ENCODE results near the gene ARHGAP12.
A peak's percentile ranks its signal among the peaks of the same experiment; 100 is the strongest.

ARHGAP12 gene

DNA sequence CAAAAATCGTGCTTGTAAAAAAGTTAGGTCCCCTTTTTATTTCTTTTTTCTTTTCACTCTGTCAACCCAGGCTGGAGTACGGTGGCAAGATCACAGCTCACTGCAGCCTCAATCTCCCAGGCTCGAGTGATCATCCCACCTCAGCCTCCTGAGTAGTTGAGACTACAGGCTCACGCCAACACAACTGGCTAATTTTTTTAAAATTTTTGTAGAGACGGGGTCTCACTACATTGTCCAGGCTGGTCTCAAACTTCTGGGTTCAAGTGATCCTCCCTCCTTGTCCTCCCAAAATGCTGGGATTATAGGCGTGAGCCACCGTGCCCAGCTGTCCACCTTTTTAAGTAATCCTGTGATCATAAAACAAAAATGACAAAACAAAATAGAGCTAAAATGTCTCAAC is 19.4 kb upstream of the ARHGAP12 start:
- DNase-seq (ENCODE audit: low read depth in 2 of 2) = no peak

DNA sequence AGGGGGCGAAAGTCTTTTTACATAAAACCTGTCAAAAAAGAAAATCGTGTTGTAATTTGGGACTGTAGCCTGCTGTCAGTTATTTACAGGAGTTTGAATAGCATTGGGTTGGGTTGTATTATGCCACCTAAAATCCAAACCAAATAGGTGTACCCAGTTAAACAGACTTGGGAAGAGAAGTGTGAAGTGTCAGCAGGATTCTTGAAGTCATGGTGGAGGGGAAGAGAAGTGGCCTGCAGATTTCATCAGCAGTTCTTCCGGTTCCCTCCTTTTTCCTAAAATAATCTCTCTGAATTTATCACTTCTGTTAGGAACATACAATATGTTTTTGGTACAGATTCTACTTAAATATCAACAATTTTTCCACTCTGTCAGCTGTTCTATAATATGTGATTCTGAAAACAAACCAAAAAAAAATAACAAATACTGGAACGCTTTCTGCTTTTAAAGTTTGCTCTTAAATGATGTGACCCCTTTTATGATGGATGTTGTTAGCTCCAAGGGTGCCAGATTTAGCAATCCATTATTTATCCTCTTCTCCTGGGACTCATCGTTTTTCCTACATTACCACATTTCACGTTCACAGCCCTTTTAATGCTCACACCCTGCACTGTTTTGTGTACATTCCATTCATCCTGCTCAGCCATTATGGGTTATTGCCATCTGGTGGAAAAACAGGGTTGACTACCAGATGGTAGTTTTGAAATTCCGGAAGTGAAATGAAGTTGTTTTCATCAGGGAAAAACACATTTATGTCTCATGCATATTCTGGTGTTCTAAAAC is 18.7 kb upstream of the ARHGAP12 start:
- DNase-seq (ENCODE audit: low read depth in 2 of 2) = no peak

DNA sequence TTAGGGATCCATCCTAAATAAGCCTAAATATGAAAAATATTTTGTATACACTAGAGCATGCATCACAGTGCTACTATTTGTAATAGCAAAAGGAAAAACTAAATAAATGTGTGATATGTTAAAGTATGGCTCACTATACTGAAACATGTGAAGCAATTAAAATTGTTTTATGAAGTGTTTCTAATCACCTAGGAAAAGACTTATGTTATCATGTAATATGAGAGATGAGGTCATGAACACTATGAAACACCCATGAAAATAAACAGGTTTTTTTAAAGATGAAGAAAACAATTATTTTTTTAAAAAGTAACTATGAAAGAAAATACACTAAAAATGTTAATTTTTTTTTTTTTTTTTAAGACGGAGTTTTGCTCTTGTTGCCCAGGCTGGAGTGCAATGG is 16.8 kb upstream of the ARHGAP12 start:
- no peak for DNase-seq (ENCODE audit: low read depth in 2 of 2)

DNA sequence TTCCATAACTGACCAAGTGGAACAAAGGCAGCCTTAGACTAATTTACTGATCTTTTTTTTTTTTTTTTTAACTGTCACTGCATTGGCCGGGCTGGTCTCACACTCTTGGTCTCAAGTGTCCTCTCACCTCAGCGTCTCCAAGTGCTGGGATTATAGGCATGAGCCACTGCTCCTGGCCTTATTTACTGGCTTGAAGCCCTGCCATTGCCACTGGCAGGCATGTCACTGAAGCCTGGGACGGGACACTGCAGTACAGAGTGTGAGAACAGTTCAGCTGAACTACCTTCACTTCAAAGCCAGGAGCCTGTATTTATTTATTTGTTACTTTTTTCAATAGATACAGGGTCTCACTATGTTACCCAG is 15.4 kb upstream of the ARHGAP12 start:
- DNase-seq (ENCODE audit: low read depth in 2 of 2) = no peak

DNA sequence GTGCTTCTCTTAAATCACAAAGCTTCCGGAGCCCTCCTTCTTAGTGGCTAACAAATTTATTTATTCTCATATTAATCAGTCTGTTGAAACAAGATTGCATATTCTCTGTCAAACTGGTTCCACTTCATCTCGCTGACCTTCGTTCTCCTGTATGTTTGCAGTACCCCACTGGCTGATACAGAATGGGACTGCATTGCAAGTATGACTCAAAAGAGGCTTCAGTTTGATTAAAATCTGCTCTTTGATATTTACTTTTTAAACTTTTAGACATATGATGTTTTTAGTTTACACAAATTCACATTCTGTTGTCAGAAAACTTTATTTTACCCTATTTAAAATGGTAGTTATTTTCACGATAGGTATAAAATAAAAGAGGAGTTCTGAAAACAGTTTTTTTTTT is 14.3 kb upstream of the ARHGAP12 start:
- DNase-seq (ENCODE audit: low read depth in 2 of 2) = no peak

DNA sequence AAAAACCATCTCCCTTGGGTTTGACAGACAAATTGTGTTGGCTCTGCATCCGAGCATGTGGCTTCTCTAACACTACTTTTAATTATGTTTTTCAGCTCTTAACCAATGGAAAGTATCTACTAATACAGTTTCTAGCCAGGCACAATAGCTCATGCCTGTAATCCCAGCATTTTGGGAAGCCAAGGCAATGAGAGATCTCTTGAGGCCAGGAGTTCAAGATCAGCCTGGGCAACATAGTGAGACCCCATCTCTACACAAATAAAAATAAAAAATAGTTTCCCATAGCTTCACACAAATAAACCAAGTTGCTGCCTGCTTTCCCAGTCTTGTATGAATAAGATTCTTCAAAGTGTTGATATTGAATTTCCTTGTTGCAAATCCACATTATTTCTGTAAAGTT is 13.8 kb upstream of the ARHGAP12 start:
- no peak for DNase-seq (ENCODE audit: low read depth in 2 of 2)

DNA sequence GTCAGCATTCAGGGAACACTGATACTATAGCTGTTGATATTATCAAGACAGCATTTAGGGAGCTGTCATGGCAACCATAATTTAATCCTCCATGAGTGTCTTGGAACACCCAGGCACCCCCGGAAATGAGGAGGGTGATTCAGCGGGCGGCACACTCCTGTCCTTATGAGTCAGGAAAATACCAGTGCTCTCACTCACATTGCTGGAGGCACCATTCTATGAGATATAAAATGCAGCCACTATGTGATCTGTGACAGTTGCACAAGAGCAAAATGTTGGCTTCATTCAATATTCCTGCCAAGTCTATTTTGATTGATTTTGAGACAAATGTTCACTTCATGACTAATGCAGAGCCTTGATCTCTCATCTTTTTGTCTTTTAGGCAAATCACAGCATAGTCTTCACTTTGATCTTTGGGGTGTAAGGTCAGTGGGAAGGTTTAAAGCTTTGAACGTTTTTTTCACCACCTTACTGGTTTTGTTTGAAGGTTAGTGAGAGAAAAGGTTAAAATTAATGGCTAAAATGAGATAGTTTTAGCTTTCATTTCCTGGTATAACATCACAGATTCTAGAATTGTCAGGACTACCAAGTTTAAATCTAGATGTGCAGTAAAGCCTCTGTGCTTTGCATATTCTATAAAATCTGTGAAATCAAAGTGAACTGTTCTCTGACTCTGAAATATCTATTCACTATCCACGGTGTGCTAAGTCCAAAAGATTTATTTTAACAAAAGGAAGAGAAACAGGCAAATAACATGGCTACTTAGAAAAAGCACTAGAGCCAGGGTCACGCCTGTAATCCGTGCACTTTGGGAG is 12.4 kb upstream of the ARHGAP12 start:
- no peak for DNase-seq (ENCODE audit: low read depth in 2 of 2)

DNA sequence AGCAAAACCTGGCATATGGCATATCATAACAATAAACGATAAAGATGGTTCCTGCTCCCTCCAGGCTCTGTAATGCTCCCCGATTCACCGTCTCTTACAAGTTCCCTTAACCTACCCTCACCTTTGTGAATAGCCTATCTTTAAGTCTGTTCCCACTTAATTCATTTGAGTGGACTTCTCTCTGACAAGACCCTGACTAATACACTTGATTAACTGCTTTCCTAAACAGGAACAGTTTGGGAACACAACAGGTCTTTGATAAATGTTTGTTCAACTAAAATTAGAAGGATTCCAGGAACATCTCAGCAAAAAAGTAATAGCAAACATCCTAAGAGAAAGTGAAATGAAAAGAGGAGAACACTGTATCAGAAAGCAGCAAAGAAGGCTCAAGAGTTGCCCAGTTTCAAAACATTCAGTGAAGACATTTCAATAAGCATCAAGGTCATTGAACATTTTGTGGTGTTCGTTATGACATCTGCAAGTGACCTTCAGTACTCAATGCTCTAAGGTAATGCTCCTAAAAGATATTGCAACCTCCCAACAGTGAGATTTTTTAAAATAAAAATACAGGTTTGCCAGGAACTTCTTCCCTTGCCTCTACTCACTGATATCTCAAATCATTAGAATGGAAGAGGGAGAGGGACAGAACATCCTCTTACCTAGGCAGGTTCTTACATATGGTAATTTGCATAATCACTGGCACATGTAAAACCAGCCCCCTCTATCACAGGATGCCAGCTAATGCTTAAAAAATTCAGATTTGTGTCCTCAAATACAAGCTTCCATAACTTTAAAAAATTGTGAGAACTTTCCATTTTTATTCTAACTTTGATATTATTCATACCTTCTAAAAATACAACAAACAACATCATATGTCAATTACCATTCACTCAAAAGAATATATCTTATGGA is 11.4 kb upstream of the ARHGAP12 start:
- no peak for DNase-seq (ENCODE audit: low read depth in 2 of 2)

DNA sequence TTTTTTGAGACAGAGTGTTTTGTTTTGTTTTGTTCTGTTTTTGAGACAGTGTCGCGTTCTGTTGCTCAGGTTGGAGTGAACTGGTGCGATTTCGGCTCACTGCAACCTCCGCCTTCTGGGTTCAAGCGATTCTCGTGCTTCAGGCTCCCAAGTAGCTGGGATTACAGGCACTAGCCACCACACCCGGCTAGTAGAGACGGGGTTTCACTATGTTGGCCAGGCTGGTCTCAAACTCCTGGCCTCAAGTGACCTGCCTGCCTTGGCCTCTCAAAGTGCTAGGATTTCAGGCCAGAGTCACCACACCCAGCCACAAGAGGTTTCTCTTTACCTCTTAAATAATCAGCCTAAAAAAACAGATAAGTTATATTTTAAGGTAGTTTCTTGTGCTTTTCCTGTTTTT is 8.7 kb upstream of the ARHGAP12 start:
- no peak for DNase-seq (ENCODE audit: low read depth in 2 of 2)

DNA sequence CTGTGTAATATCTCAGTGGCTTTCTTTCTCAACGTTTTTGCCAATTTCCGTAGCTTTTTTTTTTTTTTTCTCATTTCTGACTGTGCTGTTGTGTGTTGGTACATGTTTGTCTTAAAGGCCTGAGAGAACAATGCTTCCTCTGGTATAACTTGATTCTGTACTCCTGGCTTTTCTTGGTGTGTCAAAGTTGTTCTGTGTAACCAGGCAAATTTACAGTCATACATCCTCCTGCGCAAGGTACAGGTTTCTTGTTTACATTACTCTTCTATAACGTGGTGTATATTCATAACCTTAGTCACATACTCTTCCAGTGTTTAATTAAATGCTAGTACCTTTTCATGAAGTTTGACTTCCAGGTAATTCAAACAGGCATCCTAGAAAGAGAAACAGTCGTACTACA is 8.3 kb upstream of the ARHGAP12 start:
- DNase-seq (ENCODE audit: low read depth in 2 of 2) = no peak

DNA sequence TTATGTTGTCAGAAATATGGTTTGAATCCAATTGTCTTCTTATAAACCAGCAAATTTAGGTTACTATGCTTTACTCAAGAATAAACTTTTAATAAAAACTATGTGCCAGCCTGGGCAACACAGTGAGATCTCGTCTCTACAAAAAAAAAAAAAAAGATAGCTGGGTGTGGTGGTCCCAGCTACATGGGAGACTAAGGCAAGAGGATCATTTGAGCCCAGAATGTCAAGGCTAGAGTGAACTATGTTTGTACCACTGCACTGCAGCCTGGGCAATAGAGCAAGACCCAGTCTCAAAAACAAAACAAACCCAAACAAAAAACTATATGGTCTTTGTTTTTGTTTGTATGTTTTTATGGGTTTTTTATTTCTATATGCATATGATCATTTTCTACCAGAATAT is 7.5 kb upstream of the ARHGAP12 start:
- no peak for DNase-seq (ENCODE audit: low read depth in 2 of 2)

DNA sequence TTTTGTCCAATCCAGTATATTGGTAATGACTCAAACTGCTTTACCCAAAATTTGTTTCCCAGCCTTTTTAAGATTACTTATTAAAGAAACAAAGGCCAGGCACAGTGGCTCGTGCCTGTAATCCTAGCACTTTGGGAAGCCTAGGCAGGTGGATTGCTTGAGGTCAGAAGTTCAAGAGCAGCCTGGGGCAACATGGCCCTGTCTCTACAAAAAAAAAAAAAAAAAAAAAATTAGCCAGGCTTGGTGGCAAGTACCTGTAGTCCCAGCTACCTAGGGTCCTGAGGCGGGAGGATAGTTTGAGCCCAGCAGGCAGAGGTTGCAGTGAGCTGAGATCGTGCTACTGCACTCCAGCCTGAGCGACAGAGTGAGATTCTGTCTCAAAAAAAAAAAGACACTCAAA is 7.0 kb upstream of the ARHGAP12 start:
- DNase-seq (ENCODE audit: low read depth in 2 of 2) = no peak

DNA sequence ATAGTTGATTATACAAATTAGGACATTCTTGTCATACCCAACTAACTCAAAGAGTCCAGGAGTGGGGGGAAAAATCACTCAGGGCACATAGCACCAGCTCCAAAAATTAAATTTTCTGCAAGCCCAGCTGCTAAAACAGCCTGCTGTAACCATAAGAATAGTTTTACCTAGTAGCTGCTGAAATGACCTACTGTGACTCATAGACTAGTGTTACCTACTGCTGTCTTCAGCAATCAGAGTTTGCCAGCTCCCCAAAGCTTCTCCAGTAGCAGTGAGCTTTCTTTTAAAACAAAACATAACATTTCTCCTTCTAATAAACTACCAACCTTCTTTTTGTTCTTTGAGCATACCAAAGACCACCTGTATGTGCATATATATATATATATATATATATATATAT is 4.2 kb upstream of the ARHGAP12 start:
- DNase-seq (ENCODE audit: low read depth in 2 of 2) = no peak

DNA sequence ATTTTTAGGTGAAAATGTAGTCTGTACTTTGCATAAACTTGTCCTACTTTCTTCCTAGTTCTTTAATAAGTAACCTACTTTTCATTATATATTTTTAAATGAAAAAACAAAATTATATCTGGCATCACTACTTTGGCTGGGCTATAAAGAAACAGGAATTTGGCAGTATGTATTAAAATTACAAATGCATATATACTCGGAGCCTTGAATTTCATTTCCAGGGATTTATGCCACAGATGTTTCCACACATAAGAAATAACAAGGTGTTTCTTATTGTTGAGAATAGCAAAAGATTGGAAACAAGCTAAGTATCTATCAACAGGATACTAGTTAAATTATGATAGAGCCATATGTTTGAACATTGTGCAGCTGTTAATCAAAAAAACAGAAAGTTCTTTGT is 2.2 kb upstream of the ARHGAP12 start:
- DNase-seq (ENCODE audit: low read depth in 2 of 2) = no peak

DNA sequence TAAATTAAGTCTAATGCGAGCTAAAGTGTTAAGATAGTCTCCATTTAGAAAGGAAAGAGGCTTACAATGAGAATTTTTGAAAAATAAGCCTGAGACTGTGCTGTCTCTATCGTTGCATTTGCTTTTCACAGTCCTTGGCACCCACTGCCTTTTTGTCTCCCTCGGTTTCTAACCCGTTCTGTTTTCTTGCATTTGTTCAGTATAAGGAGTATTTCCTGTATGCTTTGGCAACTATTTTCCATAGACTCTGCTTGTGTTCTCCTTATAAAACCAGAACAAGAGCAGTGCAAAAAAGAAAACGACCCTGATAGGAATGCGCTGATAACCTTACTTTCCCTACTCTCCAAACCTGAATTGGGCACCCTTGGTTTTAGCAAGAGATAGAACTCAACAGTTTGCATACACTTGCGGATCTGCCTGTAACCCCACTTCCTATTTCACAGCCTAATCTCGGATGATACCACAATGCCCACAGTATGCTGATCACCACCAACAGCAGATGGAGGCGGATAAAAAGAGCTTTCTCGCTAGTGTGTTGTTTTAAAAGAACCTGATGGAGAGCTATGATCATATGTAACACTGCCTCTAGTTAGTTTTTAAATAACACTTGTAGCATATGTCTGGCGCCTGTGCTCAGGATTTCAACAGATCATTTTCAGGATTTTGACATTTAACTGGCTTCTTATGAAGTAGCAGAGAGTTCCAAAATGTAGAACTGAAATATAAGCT is 1.6 kb upstream of the ARHGAP12 start:
- DNase-seq (ENCODE audit: low read depth in 2 of 2) = no peak

DNA sequence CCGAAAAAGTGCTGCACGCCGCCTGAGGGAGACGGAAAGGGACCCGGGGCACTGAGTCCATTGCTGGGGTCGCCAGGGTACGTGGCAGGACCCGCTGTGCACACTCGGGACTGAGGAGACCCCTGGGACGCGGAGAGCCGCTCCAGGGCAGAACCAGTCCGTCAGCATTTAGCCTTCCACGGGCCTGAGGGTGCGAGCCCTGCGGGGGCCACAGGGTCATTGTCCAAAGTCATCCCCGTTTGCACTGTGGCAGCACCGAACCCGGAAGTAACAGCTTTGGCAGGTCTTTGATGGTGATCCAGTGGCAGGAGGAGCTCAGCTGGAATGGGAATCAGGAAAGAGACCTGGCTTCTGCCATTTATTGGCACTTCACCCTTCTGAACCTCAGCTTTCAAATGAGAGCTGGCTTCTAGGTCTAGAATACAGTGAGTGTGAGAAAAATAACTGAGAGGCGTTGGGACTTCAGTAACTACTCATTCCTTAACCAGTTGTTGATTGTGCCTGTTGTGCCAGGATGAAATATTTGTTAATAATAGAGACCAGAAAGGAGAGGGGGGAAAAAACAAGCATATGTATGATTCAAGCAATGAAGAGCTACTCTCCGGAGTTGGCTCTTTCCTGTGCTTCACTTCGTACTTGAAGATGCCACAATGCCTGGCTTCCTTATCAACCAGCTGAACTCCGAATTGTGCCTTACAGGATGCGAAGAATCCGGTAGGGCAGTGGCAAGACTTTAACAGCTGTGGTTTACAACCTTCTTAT is 811 bp upstream of the ARHGAP12 start:
- DNase-seq (ENCODE audit: low read depth in 2 of 2) = no peak

DNA sequence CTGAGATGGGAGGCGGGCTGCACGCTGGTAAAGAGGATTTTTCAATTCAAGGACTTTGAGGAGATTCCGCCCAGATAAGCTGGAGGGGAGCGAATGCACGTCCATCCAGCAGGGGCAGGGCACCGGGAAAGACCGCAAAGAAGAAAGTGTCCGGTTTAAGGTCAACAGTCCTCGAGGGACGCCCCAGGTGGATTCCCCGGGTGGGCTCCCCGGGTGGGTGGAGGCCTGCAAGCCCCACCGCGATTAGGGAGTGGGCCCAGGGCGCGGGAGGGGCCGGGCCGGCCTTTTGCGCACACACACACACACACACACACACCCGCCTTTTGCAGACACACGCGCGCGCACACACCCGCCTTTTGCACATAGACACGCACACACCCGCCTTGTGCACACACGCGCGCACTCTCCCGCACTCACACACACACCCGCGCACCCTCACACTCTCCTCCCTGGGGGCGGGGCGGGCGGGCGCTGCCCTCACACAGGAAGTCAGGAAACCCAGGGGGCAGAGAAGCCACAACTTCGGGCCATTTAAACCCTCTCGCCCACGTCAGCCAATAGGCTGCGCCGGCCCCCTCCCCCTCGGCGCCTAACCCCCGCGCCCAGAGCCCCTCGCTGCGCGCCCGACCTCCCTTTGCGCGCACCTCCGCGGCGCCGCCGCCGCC is 615 bp downstream of the ARHGAP12 start:
- DNase-seq (ENCODE audit: low read depth in 2 of 2) = peak; percentile 22 to 24

DNA sequence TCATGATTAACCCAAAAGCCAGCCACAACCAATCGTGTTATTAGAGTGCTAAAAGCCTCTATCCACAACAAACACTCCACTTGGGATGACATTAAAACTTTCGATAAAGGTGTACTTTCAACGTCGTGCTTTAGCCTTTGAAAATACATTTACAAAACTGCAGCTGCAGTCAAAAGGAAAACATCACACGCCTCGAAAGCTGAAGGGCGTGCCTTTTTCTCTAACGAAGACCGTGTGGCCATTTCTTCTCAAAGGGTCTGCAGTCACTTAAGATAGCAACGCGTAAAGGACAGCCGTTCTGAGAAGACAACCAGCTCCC is 1.1 kb downstream of the ARHGAP12 start:
- DNase-seq (ENCODE audit: low read depth in 2 of 2) = no peak

DNA sequence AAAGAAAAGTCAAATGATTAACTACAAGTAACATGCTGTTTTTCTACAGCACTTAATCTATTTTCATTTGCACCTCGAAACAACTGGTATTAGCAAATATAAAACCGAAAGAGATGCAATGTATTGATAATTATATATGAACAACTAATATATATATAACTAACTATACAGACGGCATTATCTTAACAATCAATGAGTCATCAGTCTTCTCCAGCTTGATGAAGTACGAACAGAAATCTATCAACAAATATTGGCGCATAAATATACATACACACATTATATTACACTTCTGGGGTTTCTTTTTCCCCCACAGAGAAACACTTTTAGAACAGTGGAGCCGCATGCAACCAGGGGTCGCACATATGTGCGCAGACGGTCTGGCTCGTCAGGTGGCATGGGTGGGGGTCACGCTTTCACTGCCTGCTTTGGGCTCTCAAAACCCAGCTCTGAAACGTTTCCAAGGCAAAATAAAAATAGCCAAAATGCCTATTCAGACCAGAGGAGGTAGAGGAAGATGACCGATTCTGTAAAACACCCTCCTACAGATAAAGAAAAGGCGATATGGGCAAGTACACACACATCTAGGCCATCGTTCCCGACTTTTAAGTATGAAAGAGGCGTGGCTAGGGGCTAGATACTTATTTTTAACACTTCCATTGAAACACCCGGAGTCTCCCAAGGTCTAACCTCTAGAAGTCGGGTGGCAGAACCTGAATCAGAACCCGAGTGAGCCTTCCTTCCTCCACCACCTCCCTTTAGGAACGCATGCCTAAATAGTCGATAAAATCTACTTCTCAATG is 1.7 kb downstream of the ARHGAP12 start:
- no peak for DNase-seq (ENCODE audit: low read depth in 2 of 2)

DNA sequence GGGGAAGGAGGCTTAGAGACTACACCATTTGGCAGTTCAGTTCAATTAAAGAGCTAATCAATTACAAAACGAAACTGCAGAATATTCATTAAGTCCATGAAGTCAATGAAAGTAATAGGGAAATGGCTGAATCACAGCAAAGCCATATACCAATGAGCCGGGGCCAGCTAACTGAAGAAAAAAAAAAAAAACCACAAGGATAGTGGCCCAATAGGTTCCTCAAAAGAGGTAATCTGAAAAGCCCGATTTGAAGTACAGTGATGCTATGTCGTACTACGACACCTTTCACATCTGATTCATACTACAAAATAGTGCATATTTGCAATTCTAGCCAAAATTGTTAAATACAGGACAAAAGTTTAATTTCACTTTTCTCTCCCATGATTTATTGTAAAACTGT is 2.5 kb downstream of the ARHGAP12 start:
- no peak for DNase-seq (ENCODE audit: low read depth in 2 of 2)

Data from stimulated activated CD4-positive, alpha-beta T cell treated with anti-CD3 and anti-CD28 coated beads, Interleukin-4, amount 100 ng/mL, for 48 hours (primary cell).